HG03521 (cell line): Measurements from ENCODE around the gene FAF1.
"Not testable (repeated sequence)": the region's sequence is repeated elsewhere in the genome, so short reads cannot be mapped to it uniquely, and the experiment has no call there.

ENCODE experiments used
- ATAC-seq: cut with Tn5 transposase; IDR thresholded peaks from one replicate; pipeline ENCODE4 v1.9.1; 2021; ENCODE audit warnings: mild to moderate bottlenecking, moderate library complexity; ENCODE audit not compliant: unreplicated experiment

Gene FAF1

GRCh38 chr1:50967416-50968157 lies 7.5 kb upstream of the FAF1 start:
- ATAC-seq, result no peak

- no peak for ATAC-seq
Measured at GRCh38 chr1:50966991-50967390, 6.9 kb upstream of the FAF1 start.

GRCh38 chr1:50964863-50965262 lies 4.8 kb upstream of the FAF1 start:
- ATAC-seq, result no peak

GRCh38 chr1:50959303-50959912 lies 659 bp downstream of the FAF1 start:
- ATAC-seq, result no peak

GRCh38 chr1:50955116-50955515 lies 5.0 kb downstream of the FAF1 start:
- no peak for ATAC-seq

- not testable (repeated sequence) for ATAC-seq
Measured at GRCh38 chr1:50952566-50952965, 7.5 kb downstream of the FAF1 start.

GRCh38 chr1:50950396-50950795 lies 9.7 kb downstream of the FAF1 start:
- ATAC-seq, result no peak

GRCh38 chr1:50949286-50949982 lies 10.6 kb downstream of the FAF1 start:
- ATAC-seq, result no peak

- ATAC-seq, result no peak
Measured at GRCh38 chr1:50942334-50942733, 17.7 kb downstream of the FAF1 start.

- no peak for ATAC-seq
Measured at GRCh38 chr1:50940291-50940690, 19.8 kb downstream of the FAF1 start.

- no peak for ATAC-seq
Measured at GRCh38 chr1:50936321-50936720, 23.7 kb downstream of the FAF1 start.

GRCh38 chr1:50935276-50935675 lies 24.8 kb downstream of the FAF1 start:
- ATAC-seq, result not testable (repeated sequence)

- ATAC-seq, result no peak
Measured at GRCh38 chr1:50934838-50935237, 25.2 kb downstream of the FAF1 start.

GRCh38 chr1:50933770-50934169 lies 26.3 kb downstream of the FAF1 start:
- not testable (repeated sequence) for ATAC-seq

- not testable (repeated sequence) for ATAC-seq
Measured at GRCh38 chr1:50932043-50932442, 28.0 kb downstream of the FAF1 start.

GRCh38 chr1:50930965-50931737 lies 28.9 kb downstream of the FAF1 start:
- ATAC-seq, result no peak

GRCh38 chr1:50930193-50930592 lies 29.9 kb downstream of the FAF1 start:
- no peak for ATAC-seq

- ATAC-seq, result no peak
Measured at GRCh38 chr1:50929376-50929958, 30.6 kb downstream of the FAF1 start.

GRCh38 chr1:50923564-50923963 lies 36.5 kb downstream of the FAF1 start:
- no peak for ATAC-seq

GRCh38 chr1:50921029-50921428 lies 39.0 kb downstream of the FAF1 start:
- no peak for ATAC-seq

GRCh38 chr1:50920409-50920808 lies 39.7 kb downstream of the FAF1 start:
- no peak for ATAC-seq
